Erythroblast (primary cell): ENCODE measurements around the gene UBL4A.

Experiments
- GATA1 ChIP-seq: IDR thresholded peaks from 2 replicates; pipeline ENCODE4 v1.6.1; 2011; ENCODE audit warnings: low read depth, mild to moderate bottlenecking, control low read depth, low read length, moderate library complexity
- POLR2A ChIP-seq: IDR thresholded peaks from 2 replicates; pipeline ENCODE4 v1.6.1; 2011; ENCODE audit warnings: mild to moderate bottlenecking, low read length

GRCh38 chrX:154526901-154527675 lies 40.7 kb upstream of the UBL4A start:
- peak; percentile 44 for TF ChIP-seq POLR2A
- TF ChIP-seq GATA1 = no peak
